Measurements from ENCODE around the gene SLC25A11.

Gene SLC25A11

GRCh38 chr17:4893272-4893671, 46.6 kb downstream of the SLC25A11 start:
- Histone ChIP-seq H3K27ac (ENCODE audit: low read length) (no peak overlapping the region), H3K9ac (ENCODE audit: low read length in 2 of 2) (no peak overlapping the region), H3K27me3 (ENCODE audit: control insufficient read depth in 1 of 2, insufficient read depth in 2 of 2, low read length in 2 of 2) (no peaks in the 10 kb centered on the region), H3K9me3 (ENCODE audit: control insufficient read depth in 2 of 2, low read length in 2 of 2) (no peaks in the 10 kb centered on the region), H3K4me1 (ENCODE audit: control insufficient read depth, insufficient read depth, low read length) (no peaks in the 10 kb centered on the region), H3K4me3 (ENCODE audit: low read length in 2 of 2) (no peak overlapping the region), H3K36me3 (ENCODE audit: control insufficient read depth in 2 of 2, insufficient read depth in 2 of 2, low read length in 2 of 2) (peaks cover 48 to 51% of the 10 kb centered on the region in 2 donors)

DNA sequence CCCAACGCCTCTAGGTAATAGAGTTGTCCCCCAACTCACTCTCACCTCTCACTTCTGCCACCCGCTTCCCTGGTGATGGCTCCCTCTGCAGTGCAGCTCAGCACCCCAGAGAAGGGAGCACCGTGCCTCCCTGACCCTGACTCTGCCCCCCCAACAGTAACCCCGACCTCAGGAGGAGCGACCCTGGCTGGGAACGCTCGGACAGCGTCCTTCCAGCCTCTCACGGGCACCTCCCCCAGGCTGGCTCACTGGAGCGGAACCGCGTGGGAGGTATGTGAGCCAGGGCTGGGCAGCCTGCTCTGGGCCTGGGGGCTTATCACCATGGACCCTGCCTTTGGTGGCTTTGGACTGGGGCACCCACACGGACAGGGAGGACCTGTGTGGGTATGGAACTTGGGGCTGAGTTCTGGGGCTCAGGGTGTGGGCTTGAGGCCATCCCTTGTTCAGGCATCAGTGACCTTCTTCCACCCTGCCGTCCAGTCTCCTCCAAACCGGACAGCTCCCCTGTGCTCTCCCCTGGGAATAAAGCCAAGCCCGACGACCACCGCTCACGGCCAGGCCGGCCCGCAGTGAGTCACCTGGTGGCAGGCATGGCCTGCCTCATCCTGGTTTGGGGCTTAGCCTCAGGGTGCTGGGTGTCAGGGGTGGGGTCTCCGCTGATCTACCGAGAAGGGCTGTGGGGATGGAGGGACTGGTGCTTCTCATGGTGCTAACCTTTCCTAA, 47.2 kb downstream of the SLC25A11 start:
- H3K27ac ChIP-seq (ENCODE audit: low read length): no peak overlapping the region
- no peaks in the 10 kb centered on the region for H3K9me3 ChIP-seq (ENCODE audit: control insufficient read depth in 2 of 2, low read length in 2 of 2)
- no peak overlapping the region for H3K4me3 ChIP-seq (ENCODE audit: low read length in 2 of 2)
- no peaks in the 10 kb centered on the region for H3K4me1 ChIP-seq (ENCODE audit: control insufficient read depth, insufficient read depth, low read length)
- peaks cover 48 to 51% of the 10 kb centered on the region in 2 donors for H3K36me3 ChIP-seq (ENCODE audit: control insufficient read depth in 2 of 2, insufficient read depth in 2 of 2, low read length in 2 of 2)
- no peak overlapping the region for H3K9ac ChIP-seq (ENCODE audit: low read length in 2 of 2)
- no peaks in the 10 kb centered on the region for H3K27me3 ChIP-seq (ENCODE audit: control insufficient read depth in 1 of 2, insufficient read depth in 2 of 2, low read length in 2 of 2)

- no peaks in the 10 kb centered on the region for H3K9me3 ChIP-seq (ENCODE audit: control insufficient read depth in 2 of 2, low read length in 2 of 2)
- no peak overlapping the region for H3K27ac ChIP-seq (ENCODE audit: low read length)
- no peaks in the 10 kb centered on the region for H3K4me1 ChIP-seq (ENCODE audit: control insufficient read depth, insufficient read depth, low read length)
- peaks cover 50 to 51% of the 10 kb centered on the region in 2 donors for H3K36me3 ChIP-seq (ENCODE audit: control insufficient read depth in 2 of 2, insufficient read depth in 2 of 2, low read length in 2 of 2)
- H3K9ac ChIP-seq (ENCODE audit: low read length in 2 of 2): no peak overlapping the region
- H3K4me3 ChIP-seq (ENCODE audit: low read length in 2 of 2): no peak overlapping the region
- no peaks in the 10 kb centered on the region for H3K27me3 ChIP-seq (ENCODE audit: control insufficient read depth in 1 of 2, insufficient read depth in 2 of 2, low read length in 2 of 2)
Measured at GRCh38 chr17:4891411-4892410, 48.1 kb downstream of the SLC25A11 start.

GRCh38 chr17:4887581-4887980, 52.3 kb downstream of the SLC25A11 start:
- H3K4me3 ChIP-seq (ENCODE audit: low read length in 2 of 2): no peak overlapping the region
- H3K27ac ChIP-seq (ENCODE audit: low read length): no peak overlapping the region
- no peaks in the 10 kb centered on the region for H3K4me1 ChIP-seq (ENCODE audit: control insufficient read depth, insufficient read depth, low read length)
- H3K27me3 ChIP-seq (ENCODE audit: control insufficient read depth in 1 of 2, insufficient read depth in 2 of 2, low read length in 2 of 2): no peaks in the 10 kb centered on the region
- peaks cover 45 to 47% of the 10 kb centered on the region in 2 donors for H3K36me3 ChIP-seq (ENCODE audit: control insufficient read depth in 2 of 2, insufficient read depth in 2 of 2, low read length in 2 of 2)
- no peaks in the 10 kb centered on the region for H3K9me3 ChIP-seq (ENCODE audit: control insufficient read depth in 2 of 2, low read length in 2 of 2)
- H3K9ac ChIP-seq (ENCODE audit: low read length in 2 of 2): no peak overlapping the region
